Activated CD4-positive, alpha-beta T cell treated with anti-CD3 and anti-CD28 coated beads, Interleukin-2, Interleukin-4, amounts not matched to agents 100 ng/mL and 50 ng/mL, durations not matched to agents 16 hours and 8 hours (primary cell): ENCODE results near the gene FUOM.
A peak's percentile ranks its signal among the peaks of the same experiment; 100 is the strongest.

Source experiments
- DNase-seq: peaks from one replicate; pipeline ENCODE4 v3.0.0-alpha.2; 2020; ENCODE audit warnings: low spot score

FUOM gene

GRCh38 chr10:133310789-133311188 is 47.0 kb downstream of the FUOM start:
- no peak for DNase-seq

- DNase-seq, result no peak
These were observed 47.4 kb downstream of the FUOM start for GRCh38 chr10:133310399-133310755.

GRCh38 chr10:133309720-133310398 is 48.0 kb downstream of the FUOM start:
- DNase-seq, result no peak

GRCh38 chr10:133309100-133309719 is 48.6 kb downstream of the FUOM start:
- DNase-seq, result peak; percentile 94

GRCh38 chr10:133308421-133309099 is 49.3 kb downstream of the FUOM start, which contains the start of the genes TUBGCP2 and ZNF511:
TSS of gene TUBGCP2 (minus strand) at chr10:133308872. CDS start at chr10:133302941, 5,931 bp downstream.
TSS of gene ZNF511 (plus strand) at chr10:133308914. CDS start at chr10:133308944, 30 bp downstream.
- DNase-seq, result peak; percentile 83

GRCh38 chr10:133307776-133308420 is 49.9 kb downstream of the FUOM start:
- peak; percentile 86 for DNase-seq

- no peak for DNase-seq
These were observed 50.9 kb downstream of the FUOM start for GRCh38 chr10:133306941-133307379.

GRCh38 chr10:133306097-133306476 is 51.7 kb downstream of the FUOM start:
- no peak for DNase-seq
